HEK293T (cell line): ENCODE measurements around the gene MAB21L4.

Source experiments
- CTCF ChIA-PET: fragments of 350-600 bp; formaldehyde crosslinking; extraction: SDS; loops from one replicate; lab custom pipeline; 2021; ENCODE audit warnings: antibody characterized with exemption, inconsistent platforms; lab: Yijun Ruan, JAX
- POLR2A ChIA-PET: fragments of 350-600 bp; formaldehyde crosslinking; extraction: SDS; loops from one replicate; lab custom pipeline; 2020; ENCODE audit warnings: antibody characterized with exemption, inconsistent platforms; lab: Yijun Ruan, JAX
- DNase-seq: peaks from one replicate; pipeline ENCODE4 v3.0.0; 2012; ENCODE audit warnings: mixed read lengths; ENCODE audit errors: extremely low spot score
- ARNT ChIP-seq: fragments of 450-650 bp; IDR thresholded peaks from 2 replicates; pipeline ENCODE4 v1.6.1; 2017; ENCODE audit warnings: mild to moderate bottlenecking
- BHLHE40 ChIP-seq: fragments of 450-650 bp; IDR thresholded peaks from 2 replicates; pipeline ENCODE4 v1.6.1; 2016; ENCODE audit warnings: mild to moderate bottlenecking, moderate library complexity, borderline replicate concordance
- CTBP1 ChIP-seq: fragments of 450-650 bp; IDR thresholded peaks from 2 replicates; pipeline ENCODE4 v1.6.1; 2016; ENCODE audit warnings: borderline replicate concordance
- ELF4 ChIP-seq: fragments of 450-650 bp; IDR thresholded peaks from 2 replicates; pipeline ENCODE4 v1.6.1; 2017; ENCODE audit warnings: antibody characterized with exemption
- FOXA1 ChIP-seq: fragments of 450-650 bp; IDR thresholded peaks from 2 replicates; pipeline ENCODE4 v1.6.1; 2016; ENCODE audit warnings: mild to moderate bottlenecking
- FOXK2 ChIP-seq: fragments of 450-650 bp; IDR thresholded peaks from 2 replicates; pipeline ENCODE4 v1.6.1; 2016; ENCODE audit warnings: mild to moderate bottlenecking
- FOXM1 ChIP-seq: fragments of 450-650 bp; IDR thresholded peaks from 2 replicates; pipeline ENCODE4 v1.6.1; 2017; ENCODE audit warnings: mild to moderate bottlenecking, borderline replicate concordance
- HDGF ChIP-seq: fragments of 450-650 bp; IDR thresholded peaks from 2 replicates; pipeline ENCODE4 v1.6.1; 2017; ENCODE audit warnings: antibody characterized with exemption, borderline replicate concordance
- L3MBTL2 ChIP-seq: fragments of 450-650 bp; conservative IDR thresholded peaks from 2 replicates; pipeline ENCODE4 v1.6.1; 2016; ENCODE audit warnings: mild to moderate bottlenecking
- LEF1 ChIP-seq: fragments of 450-650 bp; IDR thresholded peaks from 2 replicates; pipeline ENCODE4 v1.6.1; 2017; ENCODE audit warnings: mild to moderate bottlenecking, borderline replicate concordance
- NFRKB ChIP-seq: fragments of 450-650 bp; IDR thresholded peaks from 2 replicates; pipeline ENCODE4 v1.6.1; 2016; ENCODE audit warnings: mild to moderate bottlenecking, moderate library complexity
- PKNOX1 ChIP-seq: fragments of 450-650 bp; IDR thresholded peaks from 2 replicates; pipeline ENCODE4 v1.6.1; 2016
- SP1 ChIP-seq: fragments of 450-650 bp; IDR thresholded peaks from 2 replicates; pipeline ENCODE4 v1.6.1; 2017
- SUZ12 ChIP-seq: fragments of 450-650 bp; IDR thresholded peaks from 2 replicates; pipeline ENCODE4 v1.6.1; 2016; ENCODE audit warnings: mild to moderate bottlenecking
- TARDBP ChIP-seq: fragments of 450-650 bp; IDR thresholded peaks from 2 replicates; pipeline ENCODE4 v1.6.1; 2016
- ZNF384 ChIP-seq: fragments of 450-650 bp; IDR thresholded peaks from 2 replicates; pipeline ENCODE4 v1.6.1; 2016

The MAB21L4 gene

GRCh38 chr2:240868286-240869108, 27.5 kb downstream of the MAB21L4 start, which contains the start of gene AGXT:
AGXT (plus strand) TSS chr2:240868824; CDS start chr2:240868866, 42 bp downstream.
- no peak for DNase-seq
- ChIA-PET CTCF (no interaction called here), POLR2A (no interaction called here)
- TF ChIP-seq ARNT (no peak), FOXM1 (no peak), SUZ12 (no peak), ZNF384 (no peak), LEF1 (no peak), SP1 (no peak), CTBP1 (no peak), NFRKB (no peak), ELF4 (no peak), FOXK2 (no peak), TARDBP (no peak), L3MBTL2 (no peak), FOXA1 (no peak), HDGF (no peak), PKNOX1 (no peak), BHLHE40 (no peak)

- TF ChIP-seq FOXM1 (no peak), L3MBTL2 (no peak), ZNF384 (no peak), ELF4 (no peak), CTBP1 (no peak), HDGF (no peak)
- POLR2A ChIA-PET = no interaction called here
- no peak for DNase-seq
- CTCF ChIA-PET = no interaction called here
Observed at GRCh38 chr2:240865391-240865790, 30.6 kb downstream of the MAB21L4 start.

- DNase-seq = no peak
- TF ChIP-seq FOXK2 (no peak), ELF4 (no peak), TARDBP (no peak), FOXM1 (no peak), NFRKB (no peak), ARNT (no peak), PKNOX1 (no peak), L3MBTL2 (no peak), CTBP1 (no peak), SP1 (no peak), ZNF384 (no peak), LEF1 (no peak), BHLHE40 (no peak), SUZ12 (no peak), FOXA1 (no peak), HDGF (no peak)
- CTCF ChIA-PET = no interaction called here
- POLR2A ChIA-PET = no interaction called here
Observed at GRCh38 chr2:240864475-240864874, 31.5 kb downstream of the MAB21L4 start.

GRCh38 chr2:240861547-240861946, 34.4 kb downstream of the MAB21L4 start:
- POLR2A ChIA-PET = no interaction called here
- CTCF ChIA-PET = interaction anchor here (1.0 kb wide), 1 partner anchor 21 kb away, joined by 3 read pairs; no protein-coding TSS in a partner anchor
- DNase-seq = no peak
- TF ChIP-seq LEF1 = no peak
- TF ChIP-seq L3MBTL2 = no peak

GRCh38 chr2:240858871-240859270, 37.1 kb downstream of the MAB21L4 start:
- CTCF ChIA-PET = no interaction called here
- TF ChIP-seq LEF1 = no peak
- TF ChIP-seq HDGF = no peak
- no peak for TF ChIP-seq SP1
- no peak for TF ChIP-seq PKNOX1
- TF ChIP-seq ZNF384 = no peak
- TF ChIP-seq FOXM1 = no peak
- no peak for TF ChIP-seq SUZ12
- TF ChIP-seq FOXA1 = no peak
- no peak for TF ChIP-seq CTBP1
- TF ChIP-seq ELF4 = no peak
- no peak for TF ChIP-seq BHLHE40
- no peak for TF ChIP-seq L3MBTL2
- no peak for TF ChIP-seq ARNT
- TF ChIP-seq TARDBP = no peak
- TF ChIP-seq NFRKB = no peak
- no peak for TF ChIP-seq FOXK2
- DNase-seq = no peak
- POLR2A ChIA-PET = no interaction called here

GRCh38 chr2:240858321-240858720, 37.6 kb downstream of the MAB21L4 start:
- ChIA-PET CTCF (interaction anchor here (0.6 kb wide), 1 partner anchor 810 kb away, joined by 4 read pairs; no protein-coding TSS in a partner anchor), POLR2A (no interaction called here)
- DNase-seq = no peak
- TF ChIP-seq ELF4 (no peak), PKNOX1 (no peak), L3MBTL2 (no peak), TARDBP (no peak)
